GM21360 (cell line): ENCODE measurements around the gene GTPBP3.
"Not testable (repeated sequence)": the region's sequence is repeated elsewhere in the genome, so short reads cannot be mapped to it uniquely, and the experiment has no call there.

Source experiments
- ATAC-seq: cut with Tn5 transposase; IDR thresholded peaks from one replicate; pipeline ENCODE4 v1.9.1; 2021; ENCODE audit warnings: mild to moderate bottlenecking, moderate library complexity; ENCODE audit not compliant: unreplicated experiment

Gene GTPBP3, protein sequence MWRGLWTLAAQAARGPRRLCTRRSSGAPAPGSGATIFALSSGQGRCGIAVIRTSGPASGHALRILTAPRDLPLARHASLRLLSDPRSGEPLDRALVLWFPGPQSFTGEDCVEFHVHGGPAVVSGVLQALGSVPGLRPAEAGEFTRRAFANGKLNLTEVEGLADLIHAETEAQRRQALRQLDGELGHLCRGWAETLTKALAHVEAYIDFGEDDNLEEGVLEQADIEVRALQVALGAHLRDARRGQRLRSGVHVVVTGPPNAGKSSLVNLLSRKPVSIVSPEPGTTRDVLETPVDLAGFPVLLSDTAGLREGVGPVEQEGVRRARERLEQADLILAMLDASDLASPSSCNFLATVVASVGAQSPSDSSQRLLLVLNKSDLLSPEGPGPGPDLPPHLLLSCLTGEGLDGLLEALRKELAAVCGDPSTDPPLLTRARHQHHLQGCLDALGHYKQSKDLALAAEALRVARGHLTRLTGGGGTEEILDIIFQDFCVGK

DNA sequence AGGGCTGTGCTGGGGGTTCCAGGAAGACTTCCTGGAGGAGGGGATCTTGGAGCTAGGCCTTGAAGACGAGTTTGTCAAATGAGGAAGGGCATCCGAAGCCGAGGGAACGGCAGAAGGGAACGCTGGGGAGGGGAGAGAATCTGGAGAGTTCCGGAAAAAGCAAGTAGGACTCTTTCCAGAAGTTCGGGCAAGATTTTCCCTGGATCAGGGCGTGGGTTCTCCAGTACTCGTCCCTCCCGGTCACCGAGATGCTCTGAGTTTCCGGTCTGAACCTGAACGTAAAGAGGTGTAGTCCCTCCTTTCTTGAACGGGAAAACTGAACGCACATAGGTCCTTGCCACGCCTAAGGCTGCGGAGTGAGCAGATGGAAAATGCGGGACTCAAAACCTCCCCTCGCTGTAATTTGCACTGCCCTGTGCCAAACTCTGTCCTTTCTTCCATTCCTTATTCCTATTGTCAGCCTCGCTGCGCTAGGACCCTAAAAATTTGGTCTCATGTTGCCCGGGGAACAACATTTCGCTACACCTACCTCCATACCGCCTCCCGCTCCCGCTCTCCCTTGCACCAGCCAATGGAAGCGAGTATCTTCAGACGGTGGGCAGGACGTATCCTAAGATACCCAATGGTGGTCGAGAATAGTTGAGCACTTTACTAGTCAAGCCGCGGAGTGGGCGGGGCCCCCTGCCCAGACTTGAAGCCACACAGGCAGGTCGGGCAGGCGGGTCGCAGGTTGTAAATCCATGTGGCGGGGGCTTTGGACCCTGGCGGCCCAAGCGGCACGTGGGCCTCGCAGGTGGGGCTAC is at the start of gene GTPBP3:
TSS of gene GTPBP3 (plus strand) at position 682 of the 803 bp plus-strand sequence. CDS start at position 741, 59 bp downstream.
- ATAC-seq, result peak; percentile 73

DNA sequence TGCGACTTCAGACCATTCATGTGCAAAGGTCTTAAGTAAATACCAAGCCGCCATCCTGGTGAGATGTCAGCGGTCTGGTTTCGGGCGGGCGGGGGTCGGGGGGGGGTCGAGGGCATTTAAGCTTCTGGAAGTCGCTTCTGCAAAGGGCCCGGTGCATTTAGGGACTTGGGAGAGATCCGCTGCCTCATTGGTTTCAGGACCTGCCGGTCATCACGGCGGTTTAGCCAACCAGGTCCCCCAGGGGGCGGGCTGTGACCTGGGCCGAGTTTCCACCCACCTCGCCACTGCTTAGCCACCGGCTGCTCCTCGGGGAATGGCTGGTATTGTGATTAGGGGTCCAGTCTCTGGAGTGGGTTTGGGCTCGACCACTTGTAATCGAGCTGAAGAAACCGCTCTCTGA is 47.9 kb upstream of the GTPBP3 start:
- no peak for ATAC-seq

- peak; percentile 65 for ATAC-seq
These were observed 44.9 kb upstream of the GTPBP3 start for GRCh38 chr19:17292301-17293074.

- ATAC-seq, result no peak
These were observed 43.7 kb upstream of the GTPBP3 start for GRCh38 chr19:17293605-17294004.

DNA sequence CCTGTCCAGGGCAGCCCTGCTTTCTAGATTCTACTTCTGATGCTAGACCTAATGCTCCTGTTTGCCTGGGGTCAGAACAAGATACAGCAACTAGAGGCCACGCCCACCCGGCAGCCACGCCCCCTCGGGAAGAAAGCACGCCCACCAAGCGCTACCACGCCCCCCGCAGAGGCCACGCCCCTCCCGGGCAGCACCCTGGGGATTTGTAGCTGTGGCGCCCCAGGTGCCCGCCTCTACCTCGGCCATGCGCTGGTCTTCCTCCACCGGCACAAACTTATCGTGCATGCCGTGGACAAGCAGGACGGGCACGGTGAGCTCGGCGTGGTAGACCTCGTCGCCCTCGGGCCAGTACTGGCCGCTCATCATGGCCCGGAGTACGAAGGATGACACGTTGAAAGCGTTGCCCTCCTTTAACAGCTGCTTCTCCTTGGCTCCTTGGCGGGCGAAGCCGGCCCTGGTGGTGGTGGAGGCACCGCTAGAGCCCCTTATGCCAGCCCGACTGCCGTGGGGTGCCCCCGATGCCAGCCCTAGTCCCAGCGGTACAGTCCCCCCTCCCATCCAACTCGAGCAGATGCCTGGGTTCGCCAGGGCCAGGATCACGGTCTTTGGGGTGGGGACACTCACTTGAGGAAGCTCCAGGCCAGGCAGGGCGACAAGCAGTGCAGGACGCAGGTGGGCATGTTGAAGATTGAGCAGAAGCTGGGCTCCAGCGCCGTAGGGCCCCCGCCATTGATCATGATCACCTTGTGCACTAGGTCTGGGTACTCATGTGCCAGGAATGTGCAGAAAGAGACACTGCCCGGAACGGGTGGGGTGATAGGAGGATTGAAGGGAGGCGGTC is 43.1 kb upstream of the GTPBP3 start:
- no peak for ATAC-seq

- ATAC-seq, result not testable (repeated sequence)
These were observed 41.8 kb upstream of the GTPBP3 start for GRCh38 chr19:17295551-17295950.

GRCh38 chr19:17296273-17296672 is 41.1 kb upstream of the GTPBP3 start:
- ATAC-seq, result no peak

- no peak for ATAC-seq
These were observed 40.4 kb upstream of the GTPBP3 start for GRCh38 chr19:17296976-17297375.

- ATAC-seq, result no peak
These were observed 36.2 kb upstream of the GTPBP3 start for GRCh38 chr19:17300992-17301619.

- no peak for ATAC-seq
These were observed 34.8 kb upstream of the GTPBP3 start for GRCh38 chr19:17302391-17303166.

DNA sequence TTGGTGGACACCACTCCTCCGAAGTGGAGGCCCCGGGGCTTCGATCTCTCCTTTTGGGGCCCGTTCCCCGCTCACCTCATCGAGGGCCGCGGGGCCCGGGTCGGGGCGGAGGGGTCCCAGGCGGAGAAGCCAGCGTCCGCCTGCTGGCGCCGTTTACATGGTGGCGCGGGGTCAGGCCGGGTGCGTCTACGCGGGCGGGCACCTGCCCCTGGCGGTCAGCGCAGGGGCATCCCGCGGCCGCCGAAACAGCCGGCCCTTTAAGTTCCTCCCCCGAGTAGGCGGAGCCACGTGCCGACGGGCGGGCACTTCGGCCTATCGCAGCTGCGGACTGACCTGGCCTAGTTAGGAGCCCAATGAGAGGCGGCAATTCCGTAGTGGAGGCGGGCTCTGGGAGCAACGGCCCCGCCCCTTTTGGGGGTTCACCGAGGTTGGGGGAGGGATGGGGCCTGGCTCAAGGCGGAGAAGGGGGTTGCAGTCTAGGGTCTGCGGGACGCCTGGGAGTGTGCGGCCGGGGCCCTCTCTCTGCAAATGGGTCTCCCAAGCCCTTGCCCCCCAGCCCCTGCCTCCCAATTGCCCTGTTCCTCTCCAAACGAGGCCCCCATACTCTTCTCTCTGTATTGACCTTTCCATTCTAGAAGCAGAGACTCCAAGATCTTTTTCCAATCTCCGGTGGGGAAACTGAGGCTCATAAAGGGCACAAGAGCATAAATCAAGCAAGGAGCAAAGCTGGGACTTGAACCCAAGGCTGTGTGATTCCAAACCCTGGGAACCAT is 34.0 kb upstream of the GTPBP3 start, which contains the start of gene ABHD8:
TSS of gene ABHD8 (minus strand) at position 259 of the 773 bp plus-strand sequence. CDS start 1,809 bp downstream, outside the sequence.
- ATAC-seq, result peak; percentile 46

GRCh38 chr19:17303940-17304267 is 33.4 kb upstream of the GTPBP3 start:
- no peak for ATAC-seq

- ATAC-seq, result no peak
These were observed 32.8 kb upstream of the GTPBP3 start for GRCh38 chr19:17304386-17305215.

GRCh38 chr19:17305216-17305516 is 32.2 kb upstream of the GTPBP3 start:
- no peak for ATAC-seq

- ATAC-seq, result peak; percentile 65
These were observed 31.7 kb upstream of the GTPBP3 start, which contains the start of gene MRPL34 for GRCh38 chr19:17305517-17306284. TSS of gene MRPL34 (plus strand) at chr19:17305872. CDS start at chr19:17305893, 21 bp downstream.

DNA sequence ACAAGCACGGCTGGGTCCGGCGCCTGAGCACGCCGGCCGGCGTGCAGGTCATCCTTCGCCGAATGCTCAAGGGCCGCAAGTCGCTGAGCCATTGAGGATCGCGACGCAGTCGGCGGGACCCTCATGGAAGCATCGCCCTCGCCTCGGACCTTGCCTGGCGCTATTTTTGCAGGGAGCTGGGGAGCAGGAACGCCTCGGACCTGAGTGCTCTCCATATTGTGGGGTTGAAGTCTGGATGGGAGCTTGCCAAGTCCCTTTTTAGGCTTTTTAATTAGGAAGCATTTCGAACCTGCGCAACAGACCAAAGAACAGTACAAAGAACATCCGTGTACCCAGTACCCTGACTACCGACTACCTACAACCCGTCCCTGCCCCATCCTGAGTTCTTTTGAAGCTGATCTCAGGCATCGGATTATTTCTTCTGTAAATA is 31.1 kb upstream of the GTPBP3 start:
- no peak for ATAC-seq
